Activated CD8-positive, alpha-beta T cell treated with anti-CD3 and anti-CD28 coated beads for 36 hours (primary cell): ENCODE measurements around the gene INSIG2. TPM values are rescaled to one million over a fixed set of nuclear protein-coding genes. Genes with fewer than 3 reads are reported as not detected.

Experiments used
- ATAC-seq: fragments of 200-7000 bp; cut with Tn5 transposase; one replicate; pipeline ENCODE4 v1.10.0; 2021; ENCODE audit warnings: mild to moderate bottlenecking, moderate library complexity
- CTCF ChIA-PET: fragments of 350-600 bp; sonication (Branson Sonifier 250); formaldehyde crosslinking; loops from one replicate; lab custom pipeline; 2021; ENCODE audit warnings: antibody characterized with exemption; lab: Charles Lee
- POLR2A ChIA-PET: fragments of 350-600 bp; sonication (Branson Sonifier 250); formaldehyde crosslinking; loops from one replicate; lab custom pipeline; 2021; ENCODE audit warnings: antibody characterized with exemption; lab: Charles Lee
- DNase-seq: peaks from one replicate; pipeline ENCODE4 v3.0.0-alpha.2; 2020
- H3K27ac Mint-ChIP-seq: one replicate; pipeline ENCODE4 v1.8.0; 2021; ENCODE audit warnings: mild to moderate bottlenecking, mixed read lengths
- H3K27me3 Mint-ChIP-seq: one replicate; pipeline ENCODE4 v1.8.0; 2021; ENCODE audit warnings: mixed read lengths
- H3K36me3 Mint-ChIP-seq: one replicate; pipeline ENCODE4 v1.8.0; 2021; ENCODE audit warnings: low read depth, mixed read lengths
- H3K4me1 Mint-ChIP-seq: one replicate; pipeline ENCODE4 v1.8.0; 2021; ENCODE audit warnings: low read depth, mixed read lengths
- H3K4me3 Mint-ChIP-seq: one replicate; pipeline ENCODE4 v1.8.0; 2021; ENCODE audit warnings: mild to moderate bottlenecking, moderate library complexity, mixed read lengths
- H3K9me3 Mint-ChIP-seq: one replicate; pipeline ENCODE4 v1.8.0; 2021; ENCODE audit warnings: mixed read lengths
- intact Hi-C: fragments of 100-400 bp; cut with micrococcal nuclease; formaldehyde crosslinking; loops from one replicate; pipeline ENCODE4 v1.10.0; 2022
- total RNA-seq, 2 experiments: library from RNA; stranded (reverse); gene quantifications; one replicate each; pipeline ENCODE4 v1.2.3, GENCODE V29; 2021
- TF ChIP-seq, protein P1 (sequence below): fragments of 200-600 bp; IDR thresholded peaks from one replicate; pipeline ENCODE4 v1.8.0; 2022; ENCODE audit warnings: antibody characterized with exemption, mild to moderate bottlenecking

Gene INSIG2
- total RNA-seq, 2 experiments from 2014 or later = 87.2 to 104 TPM

DNA sequence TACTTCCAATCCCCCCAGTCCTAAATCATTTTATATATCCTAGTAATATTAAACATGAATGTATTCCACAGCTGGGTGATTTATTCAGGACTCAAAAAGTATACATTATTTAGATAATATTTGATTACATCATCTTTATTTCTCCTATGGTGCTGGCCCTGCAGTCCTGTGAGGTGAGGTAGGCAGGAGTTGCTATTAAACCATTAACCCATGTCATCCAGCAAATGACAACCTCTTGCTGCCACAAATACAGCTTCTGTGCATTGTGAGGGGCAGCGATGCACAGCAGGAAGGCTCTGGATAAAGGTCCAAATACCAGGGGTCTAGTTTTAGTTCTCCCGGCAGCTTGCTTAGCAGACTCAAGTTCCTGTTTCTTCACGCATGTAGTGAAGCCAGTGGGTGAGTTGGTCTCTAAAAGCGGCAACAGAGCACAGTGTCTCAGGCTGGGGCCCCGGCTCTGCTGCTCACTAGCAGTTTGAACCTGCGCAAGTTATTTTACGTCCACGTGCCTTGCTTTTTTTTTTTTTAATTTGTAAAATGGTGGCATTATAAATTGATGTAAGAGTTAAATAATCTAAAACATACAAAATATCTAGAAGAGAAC, 36.1 kb downstream of the INSIG2 start:
- H3K4me3 Mint-ChIP-seq = no peak overlapping the region
- DNase-seq (no peak), ATAC-seq (no peak)
- H3K27ac Mint-ChIP-seq = no peak overlapping the region
- H3K9me3 Mint-ChIP-seq = no peaks in the 10 kb centered on the region
- H3K36me3 Mint-ChIP-seq = no peaks in the 10 kb centered on the region
- intact Hi-C loops = no loop called here
- CTCF ChIA-PET = interaction anchor here (0.9 kb wide), 1 partner anchor 92 kb away, joined by 3 read pairs; no protein-coding TSS in a partner anchor
- POLR2A ChIA-PET = no interaction called here
- peaks cover 21% of the 10 kb centered on the region for H3K27me3 Mint-ChIP-seq
- H3K4me1 Mint-ChIP-seq = no peaks in the 10 kb centered on the region
- TF ChIP-seq, protein P1, sequence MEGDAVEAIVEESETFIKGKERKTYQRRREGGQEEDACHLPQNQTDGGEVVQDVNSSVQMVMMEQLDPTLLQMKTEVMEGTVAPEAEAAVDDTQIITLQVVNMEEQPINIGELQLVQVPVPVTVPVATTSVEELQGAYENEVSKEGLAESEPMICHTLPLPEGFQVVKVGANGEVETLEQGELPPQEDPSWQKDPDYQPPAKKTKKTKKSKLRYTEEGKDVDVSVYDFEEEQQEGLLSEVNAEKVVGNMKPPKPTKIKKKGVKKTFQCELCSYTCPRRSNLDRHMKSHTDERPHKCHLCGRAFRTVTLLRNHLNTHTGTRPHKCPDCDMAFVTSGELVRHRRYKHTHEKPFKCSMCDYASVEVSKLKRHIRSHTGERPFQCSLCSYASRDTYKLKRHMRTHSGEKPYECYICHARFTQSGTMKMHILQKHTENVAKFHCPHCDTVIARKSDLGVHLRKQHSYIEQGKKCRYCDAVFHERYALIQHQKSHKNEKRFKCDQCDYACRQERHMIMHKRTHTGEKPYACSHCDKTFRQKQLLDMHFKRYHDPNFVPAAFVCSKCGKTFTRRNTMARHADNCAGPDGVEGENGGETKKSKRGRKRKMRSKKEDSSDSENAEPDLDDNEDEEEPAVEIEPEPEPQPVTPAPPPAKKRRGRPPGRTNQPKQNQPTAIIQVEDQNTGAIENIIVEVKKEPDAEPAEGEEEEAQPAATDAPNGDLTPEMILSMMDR = no peak

GRCh38 chr2:118127250-118127649, 39.0 kb downstream of the INSIG2 start:
- POLR2A ChIA-PET = no interaction called here
- CTCF ChIA-PET = no interaction called here
- ATAC-seq (no peak), DNase-seq (no peak)
- Mint-ChIP-seq H3K4me1 (peaks cover 5% of the 10 kb centered on the region), H3K4me3 (no peak overlapping the region), H3K36me3 (no peaks in the 10 kb centered on the region), H3K27me3 (peaks cover 21% of the 10 kb centered on the region), H3K9me3 (no peaks in the 10 kb centered on the region), H3K27ac (no peak overlapping the region)
- intact Hi-C loops = no loop called here
- TF ChIP-seq, protein P1 = no peak

GRCh38 chr2:118128826-118129225, 40.6 kb downstream of the INSIG2 start:
- ChIA-PET POLR2A (interaction anchor here (1.1 kb wide), 1 partner anchor 11 kb away, joined by 4 read pairs; no protein-coding TSS in a partner anchor), CTCF (no interaction called here)
- no peak overlapping the region for H3K4me3 Mint-ChIP-seq
- ATAC-seq = no peak
- no peak for DNase-seq
- H3K9me3 Mint-ChIP-seq = no peaks in the 10 kb centered on the region
- TF ChIP-seq, protein P1 = no peak
- no peaks in the 10 kb centered on the region for H3K36me3 Mint-ChIP-seq
- peaks cover 21% of the 10 kb centered on the region for H3K27me3 Mint-ChIP-seq
- peaks cover 5% of the 10 kb centered on the region for H3K4me1 Mint-ChIP-seq
- no peak overlapping the region for H3K27ac Mint-ChIP-seq
- intact Hi-C loops = no loop called here

GRCh38 chr2:118130385-118130784, 42.1 kb downstream of the INSIG2 start:
- Mint-ChIP-seq H3K36me3 (no peaks in the 10 kb centered on the region), H3K4me3 (no peak overlapping the region), H3K9me3 (no peaks in the 10 kb centered on the region), H3K27me3 (peaks cover 22% of the 10 kb centered on the region), H3K27ac (no peak overlapping the region), H3K4me1 (peaks cover 5% of the 10 kb centered on the region)
- TF ChIP-seq, protein P1 = no peak
- intact Hi-C loops = no loop called here
- ATAC-seq (no peak), DNase-seq (no peak)
- POLR2A ChIA-PET = no interaction called here
- CTCF ChIA-PET = interaction anchor here (1.5 kb wide), 1 partner anchor 127 kb away, joined by 3 read pairs; no protein-coding TSS in a partner anchor

- Mint-ChIP-seq H3K36me3 (no peaks in the 10 kb centered on the region), H3K4me1 (peaks cover 5% of the 10 kb centered on the region), H3K4me3 (no peak overlapping the region), H3K27ac (no peak overlapping the region), H3K27me3 (peaks cover 17% of the 10 kb centered on the region), H3K9me3 (no peaks in the 10 kb centered on the region)
- intact Hi-C loops = no loop called here
- ATAC-seq (no peak), DNase-seq (no peak)
- ChIA-PET CTCF (interaction anchor here (0.8 to 1.5 kb wide), 2 partner anchors 84 to 129 kb away, joined by 3 read pairs; no protein-coding TSS in a partner anchor), POLR2A (no interaction called here)
- TF ChIP-seq, protein P1 = no peak
These were observed 43.5 kb downstream of the INSIG2 start for GRCh38 chr2:118131771-118132170.
